DOHH2 (cell line): ENCODE measurements around the gene KDF1.

ENCODE experiments used
- H3F3A ChIP-seq: fragments of 200-600 bp; sonication (generic), shearing (Covaris generic); 2 replicates; pipeline ENCODE4 v1.6.0; 2016; ENCODE audit warnings: antibody characterized with exemption, mild to moderate bottlenecking; ENCODE audit not compliant: control insufficient read depth, insufficient read depth
- H3K27ac ChIP-seq: fragments of 200-600 bp; sonication (generic); 2 replicates; pipeline ENCODE4 v1.5.1; 2014; ENCODE audit warnings: low read depth, mild to moderate bottlenecking, low read length, moderate library complexity
- H3K27me3 ChIP-seq: fragments of 200-600 bp; sonication (generic); 2 replicates; pipeline ENCODE4 v1.6.1; 2014; ENCODE audit warnings: mild to moderate bottlenecking, low read length, mixed read lengths; ENCODE audit not compliant: control insufficient read depth
- H3K36me3 ChIP-seq: fragments of 200-600 bp; sonication (generic); 2 replicates; pipeline ENCODE4 v1.6.1; 2014; ENCODE audit warnings: mild to moderate bottlenecking, low read length, moderate library complexity, mixed read lengths; ENCODE audit not compliant: control insufficient read depth
- H3K4me1 ChIP-seq: fragments of 200-600 bp; sonication (generic); 2 replicates; pipeline ENCODE4 v1.6.1; 2014; ENCODE audit warnings: mild to moderate bottlenecking, low read length, mixed read lengths; ENCODE audit not compliant: control insufficient read depth
- H3K4me2 ChIP-seq: fragments of 200-600 bp; sonication (generic); 2 replicates; pipeline ENCODE4 v1.6.0; 2014; ENCODE audit warnings: mild to moderate bottlenecking, low read length, moderate library complexity
- H3K4me3 ChIP-seq: fragments of 200-600 bp; sonication (generic); 2 replicates; pipeline ENCODE4 v1.5.1; 2014; ENCODE audit warnings: mild to moderate bottlenecking, low read length, mixed read lengths
- H3K79me2 ChIP-seq: fragments of 200-600 bp; sonication (generic); 2 replicates; pipeline ENCODE4 v1.6.1; 2014; ENCODE audit warnings: mild to moderate bottlenecking, low read length, mixed read lengths; ENCODE audit not compliant: control insufficient read depth
- H3K9me2 ChIP-seq: fragments of 200-600 bp; sonication (generic); replicated peaks from 2 replicates; pipeline ENCODE4 v1.6.1; 2014; ENCODE audit warnings: mild to moderate bottlenecking, low read length, mixed read lengths; ENCODE audit not compliant: control insufficient read depth
- H3K9me3 ChIP-seq: fragments of 200-600 bp; sonication (generic); 2 replicates; pipeline ENCODE4 v1.6.1; 2014; ENCODE audit warnings: antibody characterized with exemption, low read length, mixed read lengths; ENCODE audit not compliant: control insufficient read depth, insufficient read depth
- H4K20me1 ChIP-seq: fragments of 200-600 bp; sonication (generic); 2 replicates; pipeline ENCODE4 v1.6.0; 2014; ENCODE audit warnings: low read depth, mild to moderate bottlenecking, antibody characterized with exemption, low read length, moderate library complexity; ENCODE audit not compliant: control insufficient read depth, insufficient read depth
- EZH2phosphoT487 ChIP-seq: fragments of 200-600 bp; sonication (generic); IDR thresholded peaks from 2 replicates; pipeline ENCODE4 v1.6.1; 2017; ENCODE audit warnings: borderline replicate concordance, mild to moderate bottlenecking, antibody characterized with exemption, low read length, moderate library complexity, mixed read lengths
- TF ChIP-seq, protein P1 (sequence below): fragments of 200-600 bp; sonication (generic); IDR thresholded peaks from one replicate; pipeline ENCODE4 v1.5.1; 2014; ENCODE audit warnings: antibody characterized with exemption, mild to moderate bottlenecking, low read depth, low read length; ENCODE audit not compliant: poor library complexity, severe bottlenecking

The KDF1 gene

DNA sequence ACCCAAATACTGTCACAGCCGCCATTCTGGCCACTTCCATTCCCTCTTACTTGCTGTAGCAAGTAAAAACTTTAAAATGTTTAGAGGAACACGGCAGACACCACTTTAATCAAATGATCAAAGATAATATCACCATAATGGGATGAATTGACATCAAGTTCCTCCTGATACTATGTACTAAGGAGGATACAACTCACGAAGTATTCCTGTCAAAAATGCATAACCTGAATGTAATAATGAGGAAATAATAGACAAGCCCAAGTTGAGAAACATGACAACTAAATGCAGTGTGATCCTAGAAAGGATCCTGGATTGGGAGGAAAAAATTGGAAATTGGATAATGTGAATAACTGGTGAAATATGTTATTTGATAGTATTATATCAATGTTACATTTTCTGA, 3.9 kb downstream of the KDF1 start:
- no peaks in the 10 kb centered on the region for H3K79me2 ChIP-seq
- H3K4me3 ChIP-seq, result no peak overlapping the region
- H3K9me3 ChIP-seq, result no peaks in the 10 kb centered on the region
- TF ChIP-seq, protein P1, sequence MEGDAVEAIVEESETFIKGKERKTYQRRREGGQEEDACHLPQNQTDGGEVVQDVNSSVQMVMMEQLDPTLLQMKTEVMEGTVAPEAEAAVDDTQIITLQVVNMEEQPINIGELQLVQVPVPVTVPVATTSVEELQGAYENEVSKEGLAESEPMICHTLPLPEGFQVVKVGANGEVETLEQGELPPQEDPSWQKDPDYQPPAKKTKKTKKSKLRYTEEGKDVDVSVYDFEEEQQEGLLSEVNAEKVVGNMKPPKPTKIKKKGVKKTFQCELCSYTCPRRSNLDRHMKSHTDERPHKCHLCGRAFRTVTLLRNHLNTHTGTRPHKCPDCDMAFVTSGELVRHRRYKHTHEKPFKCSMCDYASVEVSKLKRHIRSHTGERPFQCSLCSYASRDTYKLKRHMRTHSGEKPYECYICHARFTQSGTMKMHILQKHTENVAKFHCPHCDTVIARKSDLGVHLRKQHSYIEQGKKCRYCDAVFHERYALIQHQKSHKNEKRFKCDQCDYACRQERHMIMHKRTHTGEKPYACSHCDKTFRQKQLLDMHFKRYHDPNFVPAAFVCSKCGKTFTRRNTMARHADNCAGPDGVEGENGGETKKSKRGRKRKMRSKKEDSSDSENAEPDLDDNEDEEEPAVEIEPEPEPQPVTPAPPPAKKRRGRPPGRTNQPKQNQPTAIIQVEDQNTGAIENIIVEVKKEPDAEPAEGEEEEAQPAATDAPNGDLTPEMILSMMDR, result no peak
- TF ChIP-seq EZH2phosphoT487, result no peak
- peaks cover 15% of the 10 kb centered on the region for H3K27me3 ChIP-seq
- no peak overlapping the region for H3K27ac ChIP-seq
- H3K4me1 ChIP-seq, result peaks cover 16% of the 10 kb centered on the region
- H3K9me2 ChIP-seq, result no peaks in the 10 kb centered on the region
- no peaks in the 10 kb centered on the region for H3K36me3 ChIP-seq
- no peaks in the 10 kb centered on the region for H4K20me1 ChIP-seq
- peaks cover 7% of the 10 kb centered on the region; the same call in 1 of the 2 replicates for H3F3A ChIP-seq
- no peak overlapping the region for H3K4me2 ChIP-seq

- Histone ChIP-seq H3K27ac (no peak overlapping the region), H3K4me2 (no peak overlapping the region), H3F3A (no peaks in the 10 kb centered on the region), H3K79me2 (no peaks in the 10 kb centered on the region), H4K20me1 (no peaks in the 10 kb centered on the region), H3K4me1 (no peaks in the 10 kb centered on the region), H3K9me3 (no peaks in the 10 kb centered on the region), H3K27me3 (no peaks in the 10 kb centered on the region), H3K36me3 (no peaks in the 10 kb centered on the region), H3K4me3 (no peak overlapping the region), H3K9me2 (no peaks in the 10 kb centered on the region)
- TF ChIP-seq, protein P1, result no peak
- no peak for TF ChIP-seq EZH2phosphoT487
Measured at GRCh38 chr1:26953374-26953773, 6.9 kb downstream of the KDF1 start.

DNA sequence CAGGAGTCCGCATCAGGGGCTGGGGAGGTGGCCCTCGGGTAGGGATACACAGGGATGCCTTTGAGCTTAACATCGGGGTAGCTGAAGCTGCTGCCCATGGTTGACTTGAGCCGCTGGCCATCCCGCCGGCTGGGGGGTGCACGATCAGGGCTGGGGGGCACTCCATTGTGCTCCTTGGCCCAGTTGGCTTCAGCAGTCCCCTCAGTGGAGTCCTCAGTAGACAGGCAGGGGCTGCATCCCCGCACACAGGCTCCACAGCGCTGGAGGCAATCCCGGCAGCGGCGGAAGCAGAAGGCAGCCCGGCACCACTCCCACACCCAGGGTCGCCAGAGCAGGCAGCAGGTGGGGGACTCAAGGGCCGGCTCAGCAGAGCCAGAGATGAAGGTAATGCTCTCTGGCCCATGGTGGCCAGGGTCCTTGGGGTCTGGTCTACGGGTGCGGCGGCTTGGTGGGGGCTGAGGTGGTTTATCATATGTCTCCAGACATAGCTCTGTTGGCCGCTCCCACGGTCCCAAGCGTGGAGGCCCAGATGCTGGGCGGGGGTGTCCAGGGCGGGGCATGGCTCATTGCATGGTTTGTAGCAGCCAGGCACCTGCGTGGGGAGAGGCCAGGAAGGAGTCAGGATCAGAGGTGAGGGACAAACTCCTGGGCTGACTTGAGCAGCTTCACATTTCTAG, 8.3 kb downstream of the KDF1 start:
- H3K4me3 ChIP-seq, result no peak overlapping the region
- H3K9me3 ChIP-seq, result no peaks in the 10 kb centered on the region
- H3K36me3 ChIP-seq, result no peaks in the 10 kb centered on the region; the same call in 1 of the 2 replicates
- no peaks in the 10 kb centered on the region for H3K27me3 ChIP-seq
- H3K4me2 ChIP-seq, result no peak overlapping the region
- H3K79me2 ChIP-seq, result no peaks in the 10 kb centered on the region
- H3F3A ChIP-seq, result no peaks in the 10 kb centered on the region
- no peaks in the 10 kb centered on the region for H4K20me1 ChIP-seq
- no peaks in the 10 kb centered on the region for H3K9me2 ChIP-seq
- no peaks in the 10 kb centered on the region for H3K4me1 ChIP-seq
- no peak overlapping the region for H3K27ac ChIP-seq
- TF ChIP-seq EZH2phosphoT487, result no peak
- TF ChIP-seq, protein P1, result no peak
